Lower leg skin (tissue), 4 donors: Measurements from ENCODE around the gene BMAL1. TPM values are rescaled to one million over a fixed set of nuclear protein-coding genes. Genes with fewer than 3 reads are reported as not detected.

Experiments used
- DNase-seq, 2 donors: peaks; one replicate each; pipeline ENCODE4 v3.0.0-alpha.2; 2019; ENCODE audit warnings: low spot score in 2 of 2
- H3K4me3 ChIP-seq: fragments of 200-600 bp; sonication (generic); 2 replicates; pipeline ENCODE4 v1.5.1; 2017; ENCODE audit warnings: mild to moderate bottlenecking, low read depth; ENCODE audit not compliant: poor library complexity, severe bottlenecking
- POLR2A ChIP-seq, 2 donors: fragments of 450-650 bp; IDR thresholded peaks; one replicate each; pipeline ENCODE4 v1.6.1; 2016 to 2017; ENCODE audit warnings: antibody characterized with exemption in 2 of 2, mild to moderate bottlenecking in 1 of 2, moderate library complexity in 1 of 2
- WGBS, 2 donors: methylation state at CpG; one replicate each; pipeline ENCODE4 v1.1.5; 2018; 5-methylcytosine and 5-hydroxymethylcytosine counted together
- intact Hi-C: fragments of 100-400 bp; cut with DNase I; formaldehyde crosslinking; loops from one replicate; pipeline ENCODE4 v1.15.0; 2023; ENCODE audit warnings: low total_unique reads
- total RNA-seq, 4 donors: library from RNA; depleted of rRNA; stranded (reverse); fragments of >200 nt; gene quantifications; one replicate each; pipeline ENCODE4 v1.1.0, GENCODE V29; 2016
- TF ChIP-seq, protein P1 (sequence below), 3 donors: fragments of 450-650 bp; IDR thresholded peaks; one replicate each; pipeline ENCODE4 v1.5.1; 2016; ENCODE audit warnings: antibody characterized with exemption in 3 of 3, mild to moderate bottlenecking in 3 of 3, moderate library complexity in 2 of 3

The BMAL1 gene
- total RNA-seq, 4 donors from 2014 or later = 34.8 to 132 (median 61.5) TPM

DNA sequence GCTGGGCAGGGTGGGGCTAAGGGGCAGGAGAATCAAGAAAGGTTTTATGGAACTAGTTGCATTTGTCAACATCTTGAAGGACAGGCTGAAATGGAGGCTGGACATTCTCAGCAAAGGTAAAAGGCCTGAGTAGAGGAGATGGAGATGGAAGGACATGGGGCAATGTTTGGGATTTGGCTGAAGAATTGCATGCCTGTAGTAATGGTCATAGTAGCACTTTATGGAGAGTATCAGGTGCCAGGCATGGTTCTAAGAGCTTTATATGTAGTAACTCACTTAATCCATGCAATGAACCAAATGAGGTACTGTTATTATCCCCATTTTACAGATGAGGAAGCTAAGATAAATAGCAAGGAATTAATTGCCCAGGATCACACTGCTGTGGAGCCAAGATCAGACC, 23.9 kb downstream of the BMAL1 start:
- H3K4me3 ChIP-seq = no peak overlapping the region
- no peak for TF ChIP-seq POLR2A (IDR thresholded peaks at IDR 0.05)
- TF ChIP-seq, protein P1, sequence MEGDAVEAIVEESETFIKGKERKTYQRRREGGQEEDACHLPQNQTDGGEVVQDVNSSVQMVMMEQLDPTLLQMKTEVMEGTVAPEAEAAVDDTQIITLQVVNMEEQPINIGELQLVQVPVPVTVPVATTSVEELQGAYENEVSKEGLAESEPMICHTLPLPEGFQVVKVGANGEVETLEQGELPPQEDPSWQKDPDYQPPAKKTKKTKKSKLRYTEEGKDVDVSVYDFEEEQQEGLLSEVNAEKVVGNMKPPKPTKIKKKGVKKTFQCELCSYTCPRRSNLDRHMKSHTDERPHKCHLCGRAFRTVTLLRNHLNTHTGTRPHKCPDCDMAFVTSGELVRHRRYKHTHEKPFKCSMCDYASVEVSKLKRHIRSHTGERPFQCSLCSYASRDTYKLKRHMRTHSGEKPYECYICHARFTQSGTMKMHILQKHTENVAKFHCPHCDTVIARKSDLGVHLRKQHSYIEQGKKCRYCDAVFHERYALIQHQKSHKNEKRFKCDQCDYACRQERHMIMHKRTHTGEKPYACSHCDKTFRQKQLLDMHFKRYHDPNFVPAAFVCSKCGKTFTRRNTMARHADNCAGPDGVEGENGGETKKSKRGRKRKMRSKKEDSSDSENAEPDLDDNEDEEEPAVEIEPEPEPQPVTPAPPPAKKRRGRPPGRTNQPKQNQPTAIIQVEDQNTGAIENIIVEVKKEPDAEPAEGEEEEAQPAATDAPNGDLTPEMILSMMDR (IDR thresholded peaks at IDR 0.05) = no peak
- intact Hi-C loops = no loop called here
- DNase-seq = peak in 1 of 2 donors; percentile 32

DNA sequence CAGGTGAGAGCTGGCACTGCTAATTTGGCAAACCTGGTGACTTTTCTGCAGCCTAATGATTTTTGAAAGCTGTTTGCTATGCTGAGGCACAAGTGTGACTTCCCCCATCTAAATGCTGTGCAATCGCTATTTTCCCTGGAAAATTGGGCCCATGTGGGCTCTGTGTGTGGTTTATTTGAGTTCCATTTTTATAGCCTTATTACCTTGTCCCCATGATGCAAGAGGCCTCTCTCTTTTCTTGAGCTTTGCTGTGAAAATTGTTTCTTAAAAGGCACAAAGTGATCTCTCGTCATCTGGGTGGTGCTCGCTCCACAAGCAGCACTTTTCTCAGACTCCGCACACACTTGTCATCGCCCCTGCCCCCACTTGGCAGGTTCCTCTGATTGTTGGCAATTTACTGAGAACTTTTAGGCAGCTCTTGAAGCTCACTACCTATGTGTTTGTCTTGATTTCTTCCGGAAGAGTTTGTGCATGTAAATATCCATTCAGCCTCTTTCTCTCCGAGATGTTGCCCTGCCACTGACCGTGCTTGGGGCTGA, 24.9 kb downstream of the BMAL1 start:
- no peak for TF ChIP-seq POLR2A (IDR thresholded peaks at IDR 0.05)
- TF ChIP-seq, protein P1 (IDR thresholded peaks at IDR 0.05) = no peak
- intact Hi-C loops = no loop called here
- H3K4me3 ChIP-seq = no peak overlapping the region
- DNase-seq = peak in 1 of 2 donors; percentile 42
- 78 to 84% methylated on average over 8 of the region's 8 CpGs for WGBS, 2 donors

DNA sequence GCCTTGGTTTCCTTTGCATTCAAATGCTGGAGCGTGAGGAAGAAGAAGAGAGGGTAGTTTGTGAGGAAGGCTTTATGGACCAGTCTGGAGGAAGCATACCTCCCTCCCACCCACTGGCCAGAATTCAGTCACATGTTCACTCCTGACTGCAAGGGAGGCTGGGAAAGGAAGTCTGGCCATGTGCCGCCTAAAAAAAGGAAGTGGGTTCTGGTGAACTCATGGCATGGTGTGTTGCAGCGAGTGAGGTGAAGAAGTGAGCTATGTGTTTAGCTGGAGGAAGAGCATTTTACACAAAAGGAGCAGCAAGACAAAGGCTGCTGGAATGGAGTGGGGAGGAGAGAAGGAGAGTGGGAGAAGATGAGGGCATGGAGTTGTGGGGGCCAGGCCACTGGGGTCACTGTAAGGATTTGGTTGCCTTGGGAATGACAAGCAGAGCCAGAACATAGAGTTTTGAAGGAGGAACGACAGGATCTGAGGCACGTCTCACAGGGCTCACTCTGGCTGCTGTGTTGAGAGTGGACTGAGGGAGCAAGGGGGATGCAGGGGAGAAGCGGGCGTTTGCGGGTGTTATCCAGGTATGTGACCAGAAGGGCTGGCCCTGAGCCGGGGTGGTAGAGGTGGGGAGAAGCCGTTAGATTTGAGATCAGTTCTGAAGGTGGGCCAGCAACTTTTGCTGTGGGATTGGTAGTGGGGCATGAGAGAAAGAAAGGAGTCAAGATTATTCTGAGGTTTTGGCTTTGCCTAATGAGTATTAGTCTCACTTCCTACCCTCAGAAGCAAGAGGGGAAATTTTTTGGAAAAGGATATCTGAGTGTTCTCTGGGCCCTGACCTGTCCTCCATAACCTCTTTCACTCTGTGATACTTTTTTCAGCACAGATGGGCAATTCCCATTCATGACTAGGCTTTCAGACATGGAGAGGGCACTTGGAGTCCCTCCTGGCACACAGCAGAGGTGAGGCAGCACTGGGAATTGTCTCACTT, 26.4 kb downstream of the BMAL1 start:
- WGBS, 2 donors = 90 to 93% methylated on average over 10 of the region's 10 CpGs
- no peak for DNase-seq
- intact Hi-C loops = no loop called here
- TF ChIP-seq, protein P1 (IDR thresholded peaks at IDR 0.05) = no peak
- TF ChIP-seq POLR2A (IDR thresholded peaks at IDR 0.05) = no peak
- H3K4me3 ChIP-seq = no peak overlapping the region

DNA sequence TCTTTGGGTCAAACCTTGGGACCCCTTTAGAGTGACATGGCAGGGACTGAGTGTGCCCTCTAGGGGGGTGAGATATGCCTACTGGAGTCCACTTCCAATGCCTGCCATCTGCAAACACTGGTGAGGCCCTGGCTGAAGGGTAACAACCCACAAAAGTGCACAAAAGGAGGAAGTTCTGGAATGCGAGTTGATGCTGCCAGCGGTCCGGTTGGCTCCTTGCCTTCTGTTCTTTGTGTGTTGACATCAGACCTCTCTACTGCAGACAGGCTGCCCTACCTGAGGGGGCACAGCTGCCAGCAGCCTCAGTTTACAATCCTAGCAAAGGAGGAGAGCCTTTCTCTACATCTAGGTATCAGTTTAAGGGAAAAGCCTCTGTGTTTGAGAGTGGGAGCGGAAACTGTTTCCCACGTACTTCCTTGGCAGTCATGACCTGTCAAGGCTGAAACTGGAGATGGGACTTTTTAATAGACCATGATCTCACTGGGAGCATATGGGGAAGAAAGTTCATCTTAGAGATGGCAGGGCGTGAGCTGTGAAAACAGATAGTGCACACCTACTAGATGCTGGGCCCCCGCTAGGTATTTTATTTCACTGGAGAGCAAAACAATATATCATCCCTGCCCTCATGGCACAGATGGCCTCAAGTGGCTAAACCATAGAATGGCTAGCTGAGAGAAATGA, 27.2 kb downstream of the BMAL1 start:
- no peak overlapping the region for H3K4me3 ChIP-seq
- 78 to 88% methylated on average over 7 of the region's 7 CpGs for WGBS, 2 donors
- TF ChIP-seq, protein P1 (IDR thresholded peaks at IDR 0.05) = no peak
- no peak for TF ChIP-seq POLR2A (IDR thresholded peaks at IDR 0.05)
- intact Hi-C loops = no loop called here
- no peak for DNase-seq

DNA sequence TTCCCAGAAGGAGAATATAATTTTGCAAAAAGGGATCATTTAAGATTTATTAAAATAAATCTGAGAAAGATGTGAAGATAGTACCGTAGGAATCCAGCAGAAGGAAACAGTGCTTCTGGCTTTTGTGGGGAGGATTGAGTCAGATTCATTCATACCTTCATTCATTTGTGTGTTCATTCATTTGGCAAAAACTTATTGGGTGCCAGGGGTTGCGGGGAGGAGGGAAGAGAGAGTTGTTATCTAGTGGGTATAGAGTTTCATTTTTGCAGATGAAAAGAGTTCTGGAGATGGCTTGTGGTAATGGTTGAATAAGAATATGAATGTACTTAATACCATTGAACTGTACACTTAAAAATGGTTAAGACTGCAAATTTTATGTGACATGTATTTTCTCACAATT, 31.1 kb downstream of the BMAL1 start:
- H3K4me3 ChIP-seq = no peak overlapping the region
- DNase-seq = no peak
- TF ChIP-seq, protein P1 (IDR thresholded peaks at IDR 0.05) = no peak
- TF ChIP-seq POLR2A (IDR thresholded peaks at IDR 0.05) = no peak
- 68 to 78% methylated on average over 2 of the region's 2 CpGs for WGBS, 2 donors
- intact Hi-C loops = no loop called here
